SK-N-SH treated with all-trans-retinoic acid at 6 μM for 48 hours (cell line): ENCODE results near the gene SFMBT1.

Experiments used
- CREB5 ChIP-seq: fragments of 250-450 bp; sonication (Bioruptor Pico); IDR thresholded peaks from 2 replicates; pipeline ENCODE4 v1.5.1; 2020; ENCODE audit warnings: low read depth, mild to moderate bottlenecking, moderate library complexity
- GLIS3 ChIP-seq: fragments of 250-450 bp; sonication (Bioruptor Pico); IDR thresholded peaks from 2 replicates; pipeline ENCODE4 v1.5.0; 2020; ENCODE audit warnings: mild to moderate bottlenecking, moderate library complexity
- OSR1 ChIP-seq: fragments of 250-450 bp; sonication (Bioruptor Pico); IDR thresholded peaks from 2 replicates; pipeline ENCODE4 v1.8.0; 2022; ENCODE audit warnings: moderate library complexity, mild to moderate bottlenecking, inconsistent platforms
- RARB ChIP-seq: fragments of 250-450 bp; sonication (Bioruptor Pico); IDR thresholded peaks from 2 replicates; pipeline ENCODE4 v1.8.0; 2021; ENCODE audit warnings: mild to moderate bottlenecking, moderate library complexity
- SNAI2 ChIP-seq: fragments of 250-450 bp; sonication (Bioruptor Pico); IDR thresholded peaks from 2 replicates; pipeline ENCODE4 v1.5.0; 2020; ENCODE audit warnings: mild to moderate bottlenecking, moderate library complexity
- TOX ChIP-seq: fragments of 250-450 bp; sonication (Bioruptor Pico); IDR thresholded peaks from 2 replicates; pipeline ENCODE4 v1.8.0; 2021; ENCODE audit warnings: mild to moderate bottlenecking, moderate library complexity, borderline replicate concordance
- ZFP3 ChIP-seq: fragments of 250-450 bp; sonication (Bioruptor Pico); IDR thresholded peaks from 2 replicates; pipeline ENCODE4 v1.5.0; 2020; ENCODE audit warnings: mild to moderate bottlenecking, moderate library complexity
- ZFP30 ChIP-seq: fragments of 450-650 bp; formaldehyde crosslinking; IDR thresholded peaks from 2 replicates; pipeline ENCODE4 v1.5.0; 2022; ENCODE audit warnings: mild to moderate bottlenecking, moderate library complexity
- ZNF8 ChIP-seq: fragments of 450-650 bp; formaldehyde crosslinking; IDR thresholded peaks from 2 replicates; pipeline ENCODE4 v1.5.0; 2020; ENCODE audit warnings: mild to moderate bottlenecking, moderate library complexity
- TF ChIP-seq, protein P1 (sequence below): fragments of 250-450 bp; sonication (Bioruptor Pico); IDR thresholded peaks from 2 replicates; pipeline ENCODE4 v1.8.0; 2020; ENCODE audit warnings: mild to moderate bottlenecking, moderate library complexity, borderline replicate concordance
- TF ChIP-seq, protein P2 (sequence below): fragments of 250-450 bp; sonication (Bioruptor Pico); IDR thresholded peaks from 2 replicates; pipeline ENCODE4 v1.8.0; 2021; ENCODE audit warnings: low read depth, mild to moderate bottlenecking, moderate library complexity, borderline replicate concordance

- TF ChIP-seq, protein P1, sequence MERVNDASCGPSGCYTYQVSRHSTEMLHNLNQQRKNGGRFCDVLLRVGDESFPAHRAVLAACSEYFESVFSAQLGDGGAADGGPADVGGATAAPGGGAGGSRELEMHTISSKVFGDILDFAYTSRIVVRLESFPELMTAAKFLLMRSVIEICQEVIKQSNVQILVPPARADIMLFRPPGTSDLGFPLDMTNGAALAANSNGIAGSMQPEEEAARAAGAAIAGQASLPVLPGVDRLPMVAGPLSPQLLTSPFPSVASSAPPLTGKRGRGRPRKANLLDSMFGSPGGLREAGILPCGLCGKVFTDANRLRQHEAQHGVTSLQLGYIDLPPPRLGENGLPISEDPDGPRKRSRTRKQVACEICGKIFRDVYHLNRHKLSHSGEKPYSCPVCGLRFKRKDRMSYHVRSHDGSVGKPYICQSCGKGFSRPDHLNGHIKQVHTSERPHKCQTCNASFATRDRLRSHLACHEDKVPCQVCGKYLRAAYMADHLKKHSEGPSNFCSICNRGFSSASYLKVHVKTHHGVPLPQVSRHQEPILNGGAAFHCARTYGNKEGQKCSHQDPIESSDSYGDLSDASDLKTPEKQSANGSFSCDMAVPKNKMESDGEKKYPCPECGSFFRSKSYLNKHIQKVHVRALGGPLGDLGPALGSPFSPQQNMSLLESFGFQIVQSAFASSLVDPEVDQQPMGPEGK = no peak
- TF ChIP-seq SNAI2 (CRISPR knock-in tag) (no peak), ZNF8 (no peak), GLIS3 (CRISPR knock-in tag) (no peak), ZFP3 (CRISPR knock-in tag) (no peak), RARB (no peak), CREB5 (CRISPR knock-in tag) (no peak), TOX (no peak), OSR1 (CRISPR knock-in tag) (no peak), ZFP30 (CRISPR knock-in tag) (no peak)
- TF ChIP-seq, protein P2, sequence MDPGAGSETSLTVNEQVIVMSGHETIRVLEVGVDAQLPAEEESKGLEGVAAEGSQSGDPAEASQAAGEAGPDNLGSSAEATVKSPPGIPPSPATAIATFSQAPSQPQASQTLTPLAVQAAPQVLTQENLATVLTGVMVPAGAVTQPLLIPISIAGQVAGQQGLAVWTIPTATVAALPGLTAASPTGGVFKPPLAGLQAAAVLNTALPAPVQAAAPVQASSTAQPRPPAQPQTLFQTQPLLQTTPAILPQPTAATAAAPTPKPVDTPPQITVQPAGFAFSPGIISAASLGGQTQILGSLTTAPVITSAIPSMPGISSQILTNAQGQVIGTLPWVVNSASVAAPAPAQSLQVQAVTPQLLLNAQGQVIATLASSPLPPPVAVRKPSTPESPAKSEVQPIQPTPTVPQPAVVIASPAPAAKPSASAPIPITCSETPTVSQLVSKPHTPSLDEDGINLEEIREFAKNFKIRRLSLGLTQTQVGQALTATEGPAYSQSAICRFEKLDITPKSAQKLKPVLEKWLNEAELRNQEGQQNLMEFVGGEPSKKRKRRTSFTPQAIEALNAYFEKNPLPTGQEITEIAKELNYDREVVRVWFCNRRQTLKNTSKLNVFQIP (CRISPR knock-in tag) = no peak
Measured at GRCh38 chr3:53035825-53036619, 9.9 kb downstream of the SFMBT1 start.
